CD8-positive, alpha-beta memory T cell (primary cell): ENCODE data around the gene TMEM143. TPM values are rescaled to one million over a fixed set of nuclear protein-coding genes. Genes with fewer than 3 reads are reported as not detected.
"Not testable (repeated sequence)": the region's sequence is repeated elsewhere in the genome, so short reads cannot be mapped to it uniquely, and the experiment has no call there.

Experiments used
- CTCF ChIA-PET: fragments of 350-600 bp; sonication (Branson Sonifier 250); formaldehyde crosslinking; loops from one replicate; lab custom pipeline; 2021; ENCODE audit warnings: antibody characterized with exemption; lab: Charles Lee
- POLR2A ChIA-PET: fragments of 350-600 bp; sonication (Branson Sonifier 250); formaldehyde crosslinking; loops from one replicate; lab custom pipeline; 2021; ENCODE audit warnings: antibody characterized with exemption; lab: Charles Lee
- DNase-seq, 5 donors: peaks; one replicate each; pipeline versions ENCODE4 v3.0.0 to v3.0.0-alpha.2; 2020 to 2022; ENCODE audit warnings: mixed read lengths in 1 of 5
- H3K27ac ChIP-seq: one replicate; pipeline ENCODE4 v1.7.0; 2013; ENCODE audit warnings: low read depth, mild to moderate bottlenecking, low read length, moderate library complexity
- H3K27me3 ChIP-seq: 2 replicates; pipeline ENCODE4 v1.7.0; 2013; ENCODE audit warnings: low read length, mild to moderate bottlenecking; ENCODE audit not compliant: insufficient read depth, poor library complexity, severe bottlenecking
- H3K36me3 ChIP-seq: 2 replicates; pipeline ENCODE4 v1.7.0; 2013; ENCODE audit warnings: mild to moderate bottlenecking, low read length, moderate library complexity; ENCODE audit not compliant: insufficient read depth
- H3K4me1 ChIP-seq: 2 replicates; pipeline ENCODE4 v1.7.0; 2013; ENCODE audit warnings: mild to moderate bottlenecking, low read length, moderate library complexity; ENCODE audit not compliant: insufficient read depth
- H3K4me3 ChIP-seq: 2 replicates; pipeline ENCODE4 v1.7.0; 2013; ENCODE audit warnings: mild to moderate bottlenecking, low read length
- H3K9me3 ChIP-seq: 2 replicates; pipeline ENCODE4 v1.7.0; 2013; ENCODE audit warnings: mild to moderate bottlenecking, low read length
- H3K27ac Mint-ChIP-seq, 8 donors: one replicate each; pipeline ENCODE4 v1.8.0; 2020 to 2021; ENCODE audit warnings: mixed read lengths in 8 of 8, mild to moderate bottlenecking in 6 of 8, inconsistent platforms in 3 of 8, moderate library complexity in 3 of 8
- H3K27me3 Mint-ChIP-seq, 2 donors: one replicate each; pipeline ENCODE4 v1.8.0; 2020 to 2021; ENCODE audit warnings: mixed read lengths in 2 of 2, mild to moderate bottlenecking in 1 of 2, moderate library complexity in 1 of 2
- H3K36me3 Mint-ChIP-seq, 3 donors: one replicate each; pipeline ENCODE4 v1.8.0; 2020 to 2021; ENCODE audit warnings: mixed read lengths in 3 of 3, inconsistent platforms in 1 of 3, mild to moderate bottlenecking in 1 of 3
- H3K4me1 Mint-ChIP-seq, 3 donors: one replicate each; pipeline ENCODE4 v1.8.0; 2020 to 2021; ENCODE audit warnings: mixed read lengths in 3 of 3, inconsistent platforms in 1 of 3, mild to moderate bottlenecking in 1 of 3
- H3K4me3 Mint-ChIP-seq, 7 donors: one replicate each; pipeline ENCODE4 v1.8.0; 2020 to 2021; ENCODE audit warnings: mixed read lengths in 7 of 7, mild to moderate bottlenecking in 6 of 7, moderate library complexity in 4 of 7, inconsistent platforms in 2 of 7
- H3K9me3 Mint-ChIP-seq, 5 donors: one replicate each; pipeline ENCODE4 v1.8.0; 2020 to 2022; ENCODE audit warnings: mixed read lengths in 5 of 5, mild to moderate bottlenecking in 3 of 5, moderate library complexity in 2 of 5, inconsistent platforms in 1 of 5
- polyA plus RNA-seq: library from polyadenylated mRNA; unstranded; fragments of 300-500 nt; fragmentation: Illumina TruSeq; gene quantifications from one replicate; pipeline ENCODE4 v1.2.3, GENCODE V29; 2021
- total RNA-seq, 2 experiments: library from RNA; stranded (reverse); gene quantifications; one replicate each; pipeline ENCODE4 v1.2.3, GENCODE V29; 2021

Gene TMEM143
- total and polyA plus RNA-seq, 3 experiments from 2014 or later: 9.2 to 15.8 (median 11.4) TPM

- CTCF ChIA-PET: interaction anchor here (1.5 kb wide), 1 partner anchor 31 kb away, joined by 5 read pairs; no protein-coding TSS in a partner anchor
- POLR2A ChIA-PET: no interaction called here
- H3K36me3 Mint-ChIP-seq: no peaks in the 10 kb centered on the region
Measured at GRCh38 chr19:48296963-48297734, 66.6 kb downstream of the TMEM143 start.

GRCh38 chr19:48295458-48295857 is 68.3 kb downstream of the TMEM143 start:
- Mint-ChIP-seq H3K36me3 (no peaks in the 10 kb centered on the region), H3K27me3 (peaks cover 2 to 22% of the 10 kb centered on the region in 2 donors), H3K4me1 (peaks cover 6 to 9% (median 6%) of the 10 kb centered on the region in 3 donors), H3K27ac (no peak overlapping the region), H3K4me3 (no peak overlapping the region), H3K9me3 (peaks cover 0 to 2% (median 0%) of the 10 kb centered on the region in 5 donors)
- H3K36me3 ChIP-seq: no peaks in the 10 kb centered on the region
- POLR2A ChIA-PET: no interaction called here
- CTCF ChIA-PET: interaction anchor here (1.1 kb wide), 1 partner anchor 333 kb away, joined by 3 read pairs; no protein-coding TSS in a partner anchor
- peaks cover 9% of the 10 kb centered on the region for H3K4me1 ChIP-seq
- peaks cover 5% of the 10 kb centered on the region for H3K27me3 ChIP-seq
- H3K4me3 ChIP-seq: no peak overlapping the region
- H3K9me3 ChIP-seq: no peaks in the 10 kb centered on the region
- DNase-seq: no peak
- no peak overlapping the region for H3K27ac ChIP-seq

More at GRCh38 chr19:48296963-48297734, 66.6 kb downstream of the TMEM143 start:
- H3K4me1 ChIP-seq: no peaks in the 10 kb centered on the region
- no peak overlapping the region for H3K4me3 Mint-ChIP-seq
- H3K27ac ChIP-seq: no peak overlapping the region
- no peaks in the 10 kb centered on the region for H3K9me3 ChIP-seq
- peaks cover 2 to 18% of the 10 kb centered on the region in 2 donors for H3K27me3 Mint-ChIP-seq
- no peaks in the 10 kb centered on the region for H3K36me3 ChIP-seq
- peaks cover 5% of the 10 kb centered on the region for H3K27me3 ChIP-seq
- H3K27ac Mint-ChIP-seq: no peak overlapping the region
- H3K9me3 Mint-ChIP-seq: peaks cover 0 to 2% (median 0%) of the 10 kb centered on the region in 5 donors
- no peaks in the 10 kb centered on the region for H3K4me1 Mint-ChIP-seq
- H3K4me3 ChIP-seq: no peak overlapping the region
- no peak for DNase-seq

GRCh38 chr19:48292798-48293197 is 70.9 kb downstream of the TMEM143 start:
- H3K27ac Mint-ChIP-seq: peak overlapping the region in 1 of 8 donors; percentile 3
- Histone ChIP-seq H3K9me3 (no peaks in the 10 kb centered on the region), H3K36me3 (no peaks in the 10 kb centered on the region), H3K4me1 (peaks cover 9% of the 10 kb centered on the region), H3K4me3 (no peak overlapping the region), H3K27ac (no peak overlapping the region), H3K27me3 (peaks cover 5% of the 10 kb centered on the region)
- H3K36me3 Mint-ChIP-seq: no peaks in the 10 kb centered on the region
- no peak overlapping the region for H3K4me3 Mint-ChIP-seq
- peaks cover 6 to 9% (median 6%) of the 10 kb centered on the region in 3 donors for H3K4me1 Mint-ChIP-seq
- CTCF ChIA-PET: interaction anchor here (0.7 to 2.6 kb wide), 4 partner anchors 26 to 329 kb away, joined by 3 to 9 read pairs (median 4); no protein-coding TSS in a partner anchor
- POLR2A ChIA-PET: no interaction called here
- H3K27me3 Mint-ChIP-seq: peaks cover 2 to 31% of the 10 kb centered on the region in 2 donors
- peaks cover 0 to under 1% (median 0%) of the 10 kb centered on the region in 5 donors for H3K9me3 Mint-ChIP-seq
- DNase-seq: no peak

- H3K4me3 ChIP-seq: peak overlapping the region; percentile 73
Measured at GRCh38 chr19:48291489-48291815, 72.3 kb downstream of the TMEM143 start.

GRCh38 chr19:48290771-48291488 is 72.8 kb downstream of the TMEM143 start:
- H3K9me3 ChIP-seq: no peaks in the 10 kb centered on the region
- ChIA-PET CTCF (interaction anchor here (0.8 to 2.6 kb wide), 7 partner anchors 16 to 327 kb away, joined by 3 to 9 read pairs (median 5); partner anchors contain the start of gene ZNF114), POLR2A (no interaction called here)
- DNase-seq: peak; percentile 49 to 66 (median 56)
- H3K4me1 ChIP-seq: peaks cover 9% of the 10 kb centered on the region
- peaks cover 2 to 36% of the 10 kb centered on the region in 2 donors for H3K27me3 Mint-ChIP-seq
- H3K27ac ChIP-seq: no peak overlapping the region
- peaks cover 4 to 9% (median 4%) of the 10 kb centered on the region in 5 donors for H3K9me3 Mint-ChIP-seq
- H3K27ac Mint-ChIP-seq: peak overlapping the region in 2 of 8 donors; percentile 36 to 65
- peak overlapping the region in 6 of 7 donors; percentile 74 to 84 (median 81) for H3K4me3 Mint-ChIP-seq
- H3K36me3 ChIP-seq: no peaks in the 10 kb centered on the region
- H3K4me1 Mint-ChIP-seq: peaks cover 6 to 9% (median 6%) of the 10 kb centered on the region in 3 donors
- H3K27me3 ChIP-seq: peaks cover 5% of the 10 kb centered on the region
- peaks cover 0 to 10% (median 2%) of the 10 kb centered on the region in 3 donors for H3K36me3 Mint-ChIP-seq
- H3K4me3 ChIP-seq: peak overlapping the region; percentile 73

More at GRCh38 chr19:48291489-48291815, 72.3 kb downstream of the TMEM143 start:
- not testable (repeated sequence) for H3K36me3 ChIP-seq, H3K27me3 ChIP-seq, H3K36me3 Mint-ChIP-seq, H3K4me1 ChIP-seq, DNase-seq, H3K27ac ChIP-seq, H3K9me3 ChIP-seq, H3K4me1 Mint-ChIP-seq, H3K9me3 Mint-ChIP-seq
- Mint-ChIP-seq H3K27me3 (peaks cover 2 to 32% of the 10 kb centered on the region in 2 donors), H3K27ac (peak overlapping the region in 1 of 8 donors; percentile 36), H3K4me3 (peak overlapping the region in 6 of 7 donors; percentile 74 to 84 (median 81))
- ChIA-PET POLR2A (interaction anchor here (0.7 kb wide), 1 partner anchor 343 kb away, joined by 3 read pairs; no protein-coding TSS in a partner anchor), CTCF (interaction anchor here (1.3 to 2.6 kb wide), 5 partner anchors 16 to 327 kb away, joined by 4 to 9 read pairs (median 6); no protein-coding TSS in a partner anchor)

GRCh38 chr19:48290401-48290770 is 73.4 kb downstream of the TMEM143 start:
- H3K36me3 Mint-ChIP-seq: peaks cover 0 to 12% (median 4%) of the 10 kb centered on the region in 3 donors
- no peak for DNase-seq
- peaks cover 6 to 9% (median 6%) of the 10 kb centered on the region in 3 donors for H3K4me1 Mint-ChIP-seq
- peaks cover 4 to 9% (median 5%) of the 10 kb centered on the region in 5 donors for H3K9me3 Mint-ChIP-seq
- Histone ChIP-seq H3K27me3 (peaks cover 5% of the 10 kb centered on the region), H3K36me3 (no peaks in the 10 kb centered on the region), H3K4me1 (peaks cover 9% of the 10 kb centered on the region), H3K4me3 (no peak overlapping the region), H3K9me3 (no peaks in the 10 kb centered on the region), H3K27ac (no peak overlapping the region)
- H3K27ac Mint-ChIP-seq: no peak overlapping the region
- CTCF ChIA-PET: interaction anchor here (0.8 to 1.7 kb wide), 5 partner anchors 17 to 33 kb away, joined by 3 to 8 read pairs (median 5); partner anchors contain the start of gene ZNF114
- no peak overlapping the region for H3K4me3 Mint-ChIP-seq
- POLR2A ChIA-PET: no interaction called here
- H3K27me3 Mint-ChIP-seq: peaks cover 3 to 37% of the 10 kb centered on the region in 2 donors

- Histone ChIP-seq H3K9me3 (no peaks in the 10 kb centered on the region), H3K27ac (no peak overlapping the region), H3K4me3 (no peak overlapping the region), H3K4me1 (peaks cover 9% of the 10 kb centered on the region), H3K36me3 (no peaks in the 10 kb centered on the region), H3K27me3 (no peaks in the 10 kb centered on the region)
- DNase-seq: no peak
- Mint-ChIP-seq H3K27ac (no peak overlapping the region), H3K4me3 (no peak overlapping the region), H3K4me1 (peaks cover 6 to 9% (median 6%) of the 10 kb centered on the region in 3 donors), H3K36me3 (peaks cover 0 to 20% (median 6%) of the 10 kb centered on the region in 3 donors), H3K9me3 (peaks cover 6 to 12% (median 11%) of the 10 kb centered on the region in 5 donors), H3K27me3 (peaks cover 2 to 39% of the 10 kb centered on the region in 2 donors)
- CTCF ChIA-PET: interaction anchor here (0.6 to 2.0 kb wide), 2 partner anchors 21 to 1606 kb away, joined by 3 to 4 read pairs; no protein-coding TSS in a partner anchor
- POLR2A ChIA-PET: no interaction called here
Measured at GRCh38 chr19:48287748-48288147, 76.0 kb downstream of the TMEM143 start.
